Prostate gland (tissue), 2 donors: ENCODE results near the gene PRRC2C. TPM values are rescaled to one million over a fixed set of nuclear protein-coding genes. Genes with fewer than 3 reads are reported as not detected.

ENCODE experiments used
- DNase-seq: peaks from one replicate; pipeline ENCODE4 v3.0.0-alpha.2; 2019; ENCODE audit warnings: low spot score
- H3K27ac ChIP-seq, 2 donors: fragments of 200-600 bp; sonication (generic); 2 replicates each; pipeline ENCODE4 v1.5.1; 2017 to 2019
- H3K27me3 ChIP-seq: fragments of 200-600 bp; sonication (generic); replicated peaks from 2 replicates; pipeline ENCODE4 v1.5.1; 2019; ENCODE audit not compliant: insufficient read depth
- H3K36me3 ChIP-seq, 2 donors: fragments of 200-600 bp; sonication (generic); 1 replicate in 1 of 2; 2 replicates in 1 of 2; pipeline versions ENCODE4 v1.5.1 to v1.8.1; 2017 to 2019
- H3K4me1 ChIP-seq: fragments of 200-600 bp; sonication (generic); replicated peaks from 2 replicates; pipeline ENCODE4 v1.5.1; 2019
- H3K4me3 ChIP-seq, 2 donors: fragments of 200-600 bp; sonication (generic); 2 replicates each; pipeline ENCODE4 v1.5.1; 2017 to 2019
- H3K9me3 ChIP-seq: fragments of 200-600 bp; sonication (generic); 2 replicates; pipeline ENCODE4 v1.5.1; 2017
- POLR2A ChIP-seq: fragments of 450-650 bp; IDR thresholded peaks from one replicate; pipeline ENCODE4 v1.6.1; 2016; ENCODE audit warnings: antibody characterized with exemption, mild to moderate bottlenecking
- POLR2AphosphoS5 ChIP-seq: sonication (generic); formaldehyde crosslinking; IDR thresholded peaks from one replicate; pipeline ENCODE4 v1.6.1; 2017; ENCODE audit warnings: antibody characterized with exemption
- WGBS: methylation state at CpG from one replicate; pipeline ENCODE4 v1.1.5; 2018; 5-methylcytosine and 5-hydroxymethylcytosine counted together
- intact Hi-C: fragments of 100-400 bp; cut with DNase I; formaldehyde crosslinking; loops from one replicate; pipeline ENCODE4 v1.14.2; 2022
- total RNA-seq, 2 donors: library from RNA; depleted of rRNA; stranded (reverse); fragments of >200 nt; gene quantifications; one replicate each; pipeline ENCODE4 v1.1.0, GENCODE V29; 2016
- TF ChIP-seq, protein P1 (sequence below), 4 experiments: fragments of 200-600 bp in 2 of 4; fragments of 450-650 bp in 2 of 4; sonication (generic) in 2 of 4; IDR thresholded peaks; 1 replicate in 3 of 4; 2 replicates in 1 of 4; pipeline ENCODE4 v1.5.1; 2016 to 2019; ENCODE audit warnings: antibody characterized with exemption in 4 of 4, mild to moderate bottlenecking in 2 of 4, moderate library complexity in 2 of 4

Gene PRRC2C
- total RNA-seq, 2 donors from 2014 or later: 70.1 to 115 TPM

- intact Hi-C loops: no loop called here
- DNase-seq: no peak
Measured at GRCh38 chr1:171627020-171627419, 141.7 kb downstream of the PRRC2C start.

DNA sequence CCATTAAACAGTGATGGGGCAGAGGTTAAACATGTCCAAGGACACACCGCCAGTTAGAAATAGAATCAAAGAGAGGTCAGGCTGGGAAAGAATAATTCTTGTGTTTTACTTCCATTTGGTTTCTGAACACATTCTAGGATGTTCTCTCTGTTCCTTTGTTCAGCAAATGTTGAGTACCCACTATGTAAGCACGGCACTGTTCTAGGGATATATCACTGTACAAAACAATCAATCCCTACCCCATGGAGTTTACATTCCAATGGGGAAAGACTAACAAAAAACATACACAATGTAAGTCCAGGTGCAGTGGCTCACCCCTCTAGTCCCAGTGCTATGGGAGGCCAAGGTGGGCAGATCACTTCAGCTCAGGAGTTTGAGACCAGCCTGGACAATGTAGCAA, 142.9 kb downstream of the PRRC2C start:
- intact Hi-C loops: no loop called here
- H3K27ac ChIP-seq: no peak overlapping the region
- no peaks in the 10 kb centered on the region for H3K27me3 ChIP-seq
- TF ChIP-seq POLR2AphosphoS5 (no peak), POLR2A (no peak)
- TF ChIP-seq, protein P1, sequence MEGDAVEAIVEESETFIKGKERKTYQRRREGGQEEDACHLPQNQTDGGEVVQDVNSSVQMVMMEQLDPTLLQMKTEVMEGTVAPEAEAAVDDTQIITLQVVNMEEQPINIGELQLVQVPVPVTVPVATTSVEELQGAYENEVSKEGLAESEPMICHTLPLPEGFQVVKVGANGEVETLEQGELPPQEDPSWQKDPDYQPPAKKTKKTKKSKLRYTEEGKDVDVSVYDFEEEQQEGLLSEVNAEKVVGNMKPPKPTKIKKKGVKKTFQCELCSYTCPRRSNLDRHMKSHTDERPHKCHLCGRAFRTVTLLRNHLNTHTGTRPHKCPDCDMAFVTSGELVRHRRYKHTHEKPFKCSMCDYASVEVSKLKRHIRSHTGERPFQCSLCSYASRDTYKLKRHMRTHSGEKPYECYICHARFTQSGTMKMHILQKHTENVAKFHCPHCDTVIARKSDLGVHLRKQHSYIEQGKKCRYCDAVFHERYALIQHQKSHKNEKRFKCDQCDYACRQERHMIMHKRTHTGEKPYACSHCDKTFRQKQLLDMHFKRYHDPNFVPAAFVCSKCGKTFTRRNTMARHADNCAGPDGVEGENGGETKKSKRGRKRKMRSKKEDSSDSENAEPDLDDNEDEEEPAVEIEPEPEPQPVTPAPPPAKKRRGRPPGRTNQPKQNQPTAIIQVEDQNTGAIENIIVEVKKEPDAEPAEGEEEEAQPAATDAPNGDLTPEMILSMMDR (IDR thresholded peaks at IDR 0.05): no peak
- no peak for DNase-seq
- H3K4me1 ChIP-seq: no peaks in the 10 kb centered on the region
- WGBS: 93% methylated on average over 2 of the region's 2 CpGs
- H3K36me3 ChIP-seq: no peaks in the 10 kb centered on the region
- H3K4me3 ChIP-seq: no peak overlapping the region
- H3K9me3 ChIP-seq: no peaks in the 10 kb centered on the region

More at GRCh38 chr1:171627020-171627419, 141.7 kb downstream of the PRRC2C start:
- no peak overlapping the region for H3K27ac ChIP-seq
- H3K4me1 ChIP-seq: no peaks in the 10 kb centered on the region
- H3K9me3 ChIP-seq: no peaks in the 10 kb centered on the region
- H3K36me3 ChIP-seq: no peaks in the 10 kb centered on the region
- 86% methylated on average over 5 of the region's 5 CpGs for WGBS
- TF ChIP-seq, protein P1 (IDR thresholded peaks at IDR 0.05): no peak
- TF ChIP-seq POLR2AphosphoS5 (no peak), POLR2A (no peak)
- no peak overlapping the region for H3K4me3 ChIP-seq
- no peaks in the 10 kb centered on the region for H3K27me3 ChIP-seq

DNA sequence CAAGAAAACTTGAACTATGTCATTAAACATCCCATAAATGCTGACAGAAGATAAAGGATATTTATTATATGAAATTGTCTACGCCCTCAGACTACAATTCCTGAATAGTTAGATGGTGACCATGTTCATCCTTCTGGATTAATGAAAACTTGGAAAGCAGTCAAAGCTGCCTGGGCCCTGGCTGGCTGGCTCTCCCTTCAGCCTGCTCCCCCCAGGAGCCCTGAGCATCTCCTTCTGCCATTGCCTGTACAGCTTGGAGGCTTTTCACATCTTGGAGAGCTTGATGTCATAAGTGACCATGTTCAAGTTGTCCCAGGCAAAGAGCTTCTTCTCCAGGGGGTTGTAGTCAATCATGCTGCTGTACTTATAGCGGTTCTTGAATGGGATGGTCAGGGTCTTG, 150.3 kb downstream of the PRRC2C start:
- no peaks in the 10 kb centered on the region for H3K36me3 ChIP-seq
- intact Hi-C loops: no loop called here
- 79% methylated on average over 2 of the region's 2 CpGs for WGBS
- no peaks in the 10 kb centered on the region for H3K4me1 ChIP-seq
- TF ChIP-seq, protein P1 (IDR thresholded peaks at IDR 0.05): no peak
- TF ChIP-seq POLR2A (no peak), POLR2AphosphoS5 (no peak)
- no peak for DNase-seq
- no peaks in the 10 kb centered on the region for H3K9me3 ChIP-seq
- H3K27me3 ChIP-seq: no peaks in the 10 kb centered on the region
- no peak overlapping the region for H3K4me3 ChIP-seq
- no peak overlapping the region for H3K27ac ChIP-seq

DNA sequence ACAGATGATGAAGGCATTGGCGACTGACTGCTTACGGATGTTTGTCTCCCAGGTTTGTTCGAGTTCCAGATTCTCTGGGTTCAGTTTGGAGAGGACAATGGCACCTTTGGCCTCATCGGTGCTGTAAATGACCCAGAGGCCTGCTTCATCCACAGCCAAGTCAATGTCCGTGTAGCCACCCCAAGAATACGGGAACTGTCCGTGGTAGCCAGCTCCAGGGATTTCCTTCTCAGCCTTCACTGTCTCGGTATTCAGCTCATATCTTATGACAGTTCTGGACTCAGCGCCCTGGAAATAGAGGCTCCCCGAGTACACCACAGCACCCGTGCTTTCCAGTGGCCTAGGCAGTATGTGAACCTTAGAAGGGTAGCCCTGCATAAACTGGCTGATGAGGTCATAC, 150.8 kb downstream of the PRRC2C start:
- no peak overlapping the region for H3K4me3 ChIP-seq
- TF ChIP-seq POLR2A (no peak), POLR2AphosphoS5 (no peak)
- TF ChIP-seq, protein P1 (IDR thresholded peaks at IDR 0.05): no peak
- no peaks in the 10 kb centered on the region for H3K9me3 ChIP-seq
- H3K36me3 ChIP-seq: no peaks in the 10 kb centered on the region
- H3K4me1 ChIP-seq: no peaks in the 10 kb centered on the region
- H3K27ac ChIP-seq: no peak overlapping the region
- WGBS: 84% methylated on average over 11 of the region's 11 CpGs
- no peak for DNase-seq
- intact Hi-C loops: no loop called here
- H3K27me3 ChIP-seq: no peaks in the 10 kb centered on the region

DNA sequence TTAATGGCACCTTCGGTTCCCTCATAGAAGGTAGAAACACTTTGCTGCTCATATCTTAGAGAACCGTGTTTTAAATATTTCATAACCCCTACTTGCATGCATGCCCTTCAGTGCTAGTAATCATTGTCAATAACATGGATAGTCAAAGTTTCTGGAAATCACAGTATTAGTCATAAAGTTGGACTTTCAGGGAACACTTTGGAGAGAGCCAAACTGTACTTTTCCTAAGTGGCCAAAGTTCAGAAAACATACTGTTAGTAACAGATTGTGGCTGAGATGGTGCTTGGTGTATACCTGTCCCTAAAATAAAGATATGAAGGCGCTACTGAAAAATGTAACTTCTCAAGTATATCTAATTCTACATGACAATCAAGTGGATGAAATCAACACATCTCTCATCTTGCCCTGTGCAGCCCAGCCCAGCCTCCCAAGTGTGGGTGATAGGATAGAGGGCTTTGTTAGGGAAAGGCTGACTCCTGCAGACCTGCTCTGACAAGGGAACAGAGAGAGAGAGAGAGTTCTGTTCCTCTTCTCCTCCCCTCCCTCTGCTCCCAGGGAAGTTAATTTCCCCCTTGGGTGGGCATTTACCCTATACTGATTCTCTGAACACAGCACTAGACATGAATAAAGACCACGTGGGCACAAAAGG, 152.7 kb downstream of the PRRC2C start:
- Histone ChIP-seq H3K36me3 (no peaks in the 10 kb centered on the region), H3K27me3 (no peaks in the 10 kb centered on the region), H3K4me1 (no peaks in the 10 kb centered on the region), H3K9me3 (no peaks in the 10 kb centered on the region), H3K4me3 (no peak overlapping the region), H3K27ac (no peak overlapping the region)
- intact Hi-C loops: no loop called here
- no peak for DNase-seq
- 75% methylated on average over 4 of the region's 4 CpGs for WGBS
- TF ChIP-seq POLR2AphosphoS5 (no peak), POLR2A (no peak)
- TF ChIP-seq, protein P1 (IDR thresholded peaks at IDR 0.05): no peak
